GM06990 (cell line): ENCODE measurements around the gene CREBRF.
"Not testable (repeated sequence)": the region's sequence is repeated elsewhere in the genome, so short reads cannot be mapped to it uniquely, and the experiment has no call there.

Experiments
- DNase-seq: peaks from one replicate; pipeline ENCODE4 v3.0.0-alpha.2; 2011; ENCODE audit not compliant: insufficient read length; ENCODE audit errors: extremely low read depth
- H3K27me3 ChIP-seq: replicated peaks from 2 replicates; pipeline ENCODE4 v1.6.0; 2011; ENCODE audit warnings: low read length; ENCODE audit not compliant: control insufficient read depth, insufficient read depth
- H3K36me3 ChIP-seq: 2 replicates; pipeline ENCODE4 v1.5.1; 2011; ENCODE audit warnings: low read length; ENCODE audit not compliant: control insufficient read depth, insufficient read depth
- H3K4me3 ChIP-seq: replicated peaks from 2 replicates; pipeline ENCODE4 v1.5.1; 2011; ENCODE audit warnings: low read depth, mild to moderate bottlenecking, control low read depth, low read length
- TF ChIP-seq, protein P1 (sequence below): IDR thresholded peaks from 2 replicates; pipeline ENCODE4 v1.5.1; 2011; ENCODE audit warnings: low read length, control low read depth, mild to moderate bottlenecking, inconsistent platforms; ENCODE audit not compliant: insufficient read depth, poor library complexity, severe bottlenecking

CREBRF gene

GRCh38 chr5:173014671-173015070, 41.5 kb upstream of the CREBRF start:
- Histone ChIP-seq H3K36me3 (peaks cover 3% of the 10 kb centered on the region), H3K4me3 (no peak overlapping the region), H3K27me3 (no peaks in the 10 kb centered on the region)

GRCh38 chr5:173015192-173015591, 41.0 kb upstream of the CREBRF start:
- DNase-seq, result no peak
- H3K36me3 ChIP-seq, result peaks cover 5% of the 10 kb centered on the region
- TF ChIP-seq, protein P1, sequence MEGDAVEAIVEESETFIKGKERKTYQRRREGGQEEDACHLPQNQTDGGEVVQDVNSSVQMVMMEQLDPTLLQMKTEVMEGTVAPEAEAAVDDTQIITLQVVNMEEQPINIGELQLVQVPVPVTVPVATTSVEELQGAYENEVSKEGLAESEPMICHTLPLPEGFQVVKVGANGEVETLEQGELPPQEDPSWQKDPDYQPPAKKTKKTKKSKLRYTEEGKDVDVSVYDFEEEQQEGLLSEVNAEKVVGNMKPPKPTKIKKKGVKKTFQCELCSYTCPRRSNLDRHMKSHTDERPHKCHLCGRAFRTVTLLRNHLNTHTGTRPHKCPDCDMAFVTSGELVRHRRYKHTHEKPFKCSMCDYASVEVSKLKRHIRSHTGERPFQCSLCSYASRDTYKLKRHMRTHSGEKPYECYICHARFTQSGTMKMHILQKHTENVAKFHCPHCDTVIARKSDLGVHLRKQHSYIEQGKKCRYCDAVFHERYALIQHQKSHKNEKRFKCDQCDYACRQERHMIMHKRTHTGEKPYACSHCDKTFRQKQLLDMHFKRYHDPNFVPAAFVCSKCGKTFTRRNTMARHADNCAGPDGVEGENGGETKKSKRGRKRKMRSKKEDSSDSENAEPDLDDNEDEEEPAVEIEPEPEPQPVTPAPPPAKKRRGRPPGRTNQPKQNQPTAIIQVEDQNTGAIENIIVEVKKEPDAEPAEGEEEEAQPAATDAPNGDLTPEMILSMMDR, result no peak
- H3K4me3 ChIP-seq, result no peak overlapping the region
- H3K27me3 ChIP-seq, result no peaks in the 10 kb centered on the region

More at GRCh38 chr5:173014671-173015070, 41.5 kb upstream of the CREBRF start:
- TF ChIP-seq, protein P1, result no peak
- DNase-seq, result no peak

DNA sequence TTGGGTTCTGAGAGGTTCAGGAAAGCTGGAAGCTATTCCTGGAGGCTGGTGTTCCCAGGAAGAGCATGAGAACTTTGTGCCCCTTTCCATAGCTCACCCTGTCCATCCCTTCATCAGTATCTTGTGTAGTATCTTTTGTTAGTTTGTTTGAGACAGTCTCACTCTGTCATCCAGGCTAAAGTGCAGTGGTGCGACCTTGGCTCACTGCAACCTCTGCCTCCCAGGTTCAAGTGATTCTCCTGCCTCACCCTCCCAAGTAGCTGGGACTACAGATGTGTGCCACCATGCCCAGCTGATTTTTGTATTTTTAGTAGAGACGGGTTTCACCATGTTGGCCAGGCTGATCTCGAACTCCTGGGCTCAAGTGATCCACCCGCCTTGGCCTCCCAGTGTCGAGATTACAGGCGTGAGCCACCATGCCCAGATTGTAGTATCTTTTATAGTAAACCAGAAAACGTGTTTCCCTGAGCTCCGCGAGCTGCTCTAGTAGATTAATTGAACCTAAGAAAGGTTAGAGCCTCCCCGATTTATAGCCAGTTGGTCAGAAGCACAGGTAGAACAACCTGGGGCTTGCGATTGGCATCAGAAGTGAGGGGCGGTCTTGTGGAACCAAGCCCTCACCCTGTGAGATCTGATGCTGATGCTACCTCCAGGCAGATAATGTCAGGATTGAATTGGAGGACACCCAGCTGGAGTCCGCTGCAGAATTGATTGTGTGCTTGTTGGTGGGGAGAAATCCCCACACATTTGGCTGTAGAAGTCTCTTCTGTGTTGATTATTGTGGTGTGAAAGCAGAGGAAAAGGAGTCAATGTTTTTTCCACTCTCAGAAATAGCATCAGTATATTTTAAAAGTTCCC, 40.3 kb upstream of the CREBRF start:
- TF ChIP-seq, protein P1, result no peak
- no peak overlapping the region for H3K4me3 ChIP-seq
- no peak for DNase-seq
- H3K27me3 ChIP-seq, result no peaks in the 10 kb centered on the region
- H3K36me3 ChIP-seq, result peaks cover 4% of the 10 kb centered on the region

DNA sequence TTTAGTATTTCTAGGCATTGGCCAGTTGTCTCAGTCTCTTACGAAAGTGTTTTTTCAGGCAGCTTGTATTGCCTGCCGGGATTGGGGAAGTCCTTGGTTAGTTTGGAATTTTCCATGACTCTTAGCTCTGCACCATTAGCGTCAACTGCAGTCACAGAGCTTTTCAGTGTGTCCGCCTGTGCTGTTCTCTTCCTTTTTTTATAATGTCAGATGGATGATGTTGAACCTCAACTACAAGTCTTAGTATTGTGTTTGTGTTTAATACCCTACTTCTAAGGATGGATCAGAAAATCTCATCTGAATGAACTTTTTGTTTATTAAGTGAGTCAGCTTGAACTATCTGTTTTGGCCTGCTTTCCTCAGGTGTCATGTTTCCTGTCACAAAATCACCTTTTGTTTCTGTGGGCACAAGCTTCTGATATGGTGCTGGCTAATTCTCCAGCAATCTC, 39.5 kb upstream of the CREBRF start:
- no peaks in the 10 kb centered on the region for H3K27me3 ChIP-seq
- no peak for DNase-seq
- H3K36me3 ChIP-seq, result peaks cover 4% of the 10 kb centered on the region
- no peak overlapping the region for H3K4me3 ChIP-seq
- TF ChIP-seq, protein P1, result no peak

DNA sequence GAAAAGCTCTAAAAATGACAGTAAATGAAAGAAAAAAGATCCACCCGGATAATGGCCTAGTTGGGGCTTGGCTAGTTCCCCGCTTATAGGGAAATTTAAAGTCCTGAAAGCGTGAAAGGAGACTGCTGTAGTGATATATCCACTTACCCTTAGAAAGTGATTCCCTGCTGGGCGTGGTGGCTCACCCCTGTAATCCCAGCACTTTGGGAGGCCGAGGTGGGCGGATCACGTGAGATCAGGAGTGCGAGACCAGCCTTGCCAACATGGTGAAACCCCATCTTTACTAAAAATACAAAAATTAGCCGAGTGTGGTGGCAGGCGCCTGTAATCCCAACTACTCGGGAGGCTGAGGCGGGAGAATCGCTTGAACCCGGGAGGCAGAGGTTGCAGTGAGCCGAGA, 39.1 kb upstream of the CREBRF start:
- H3K4me3 ChIP-seq, H3K27me3 ChIP-seq: not testable (repeated sequence)

DNA sequence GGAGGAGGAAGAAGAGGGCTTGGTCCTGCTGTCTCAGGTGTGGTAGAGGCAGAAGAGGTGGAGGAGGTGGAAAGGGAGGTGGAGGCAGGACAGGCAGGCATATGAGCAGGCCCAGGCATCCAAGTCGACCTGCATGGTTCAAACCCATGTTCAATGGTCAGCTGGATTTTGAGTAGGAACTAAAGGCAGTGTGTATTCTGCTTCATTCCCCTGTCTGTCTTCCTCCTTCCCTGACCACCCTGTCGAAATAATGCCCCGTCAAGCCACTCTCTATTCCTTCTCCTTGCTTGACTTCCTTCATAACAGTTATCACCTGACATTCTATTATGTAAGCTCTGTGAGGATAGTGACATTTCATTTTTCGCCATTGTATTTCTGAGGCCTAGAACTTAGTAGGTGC, 37.8 kb upstream of the CREBRF start:
- no peak for DNase-seq
- H3K36me3 ChIP-seq, result peaks cover 5% of the 10 kb centered on the region
- H3K27me3 ChIP-seq, result no peaks in the 10 kb centered on the region
- TF ChIP-seq, protein P1, result no peak
- H3K4me3 ChIP-seq, result no peak overlapping the region

More for the DNA sequence above, 39.1 kb upstream of the CREBRF start:
- not testable (repeated sequence) for DNase-seq, H3K36me3 ChIP-seq
